GM12878 (cell line): ENCODE measurements around the gene INTS2. TPM values are rescaled to one million over a fixed set of nuclear protein-coding genes. Genes with fewer than 3 reads are reported as not detected.
A peak's percentile ranks its signal among the peaks of the same experiment; 100 is the strongest.

Experiments
- EP300 ChIP-seq, 2 experiments: fragments of 150-350 bp in 1 of 2; IDR thresholded peaks; 2 replicates each; pipeline ENCODE4 v1.6.1; 2011 to 2012; ENCODE audit warnings: low read depth in 2 of 2, low read length in 2 of 2, borderline replicate concordance in 1 of 2, improper control_type of control experiment in 1 of 2, inconsistent platforms in 1 of 2; ENCODE audit not compliant: control insufficient read depth in 1 of 2
- HCFC1 ChIP-seq: fragments of 150-350 bp; IDR thresholded peaks from 2 replicates; pipeline ENCODE4 v1.6.1; 2014; ENCODE audit warnings: low read length
- HDAC2 ChIP-seq: fragments of 200-600 bp; sonication (generic); IDR thresholded peaks from 2 replicates; pipeline ENCODE4 v1.6.1; 2017
- IKZF1 ChIP-seq: fragments of 450-650 bp; conservative IDR thresholded peaks from 2 replicates; pipeline ENCODE4 v1.6.1; 2017; ENCODE audit warnings: antibody characterized with exemption, mild to moderate bottlenecking
- MYC ChIP-seq: IDR thresholded peaks from 2 replicates; pipeline ENCODE4 v1.6.1; 2011; ENCODE audit warnings: mild to moderate bottlenecking, low read length, moderate library complexity, inconsistent platforms; ENCODE audit not compliant: insufficient read depth, insufficient replicate concordance, insufficient read length, severe bottlenecking
- NFIC ChIP-seq: IDR thresholded peaks from 2 replicates; pipeline ENCODE4 v1.6.1; 2012; ENCODE audit warnings: low read depth, mild to moderate bottlenecking, inconsistent platforms, low read length, moderate library complexity
- PML ChIP-seq: IDR thresholded peaks from 2 replicates; pipeline ENCODE4 v1.6.1; 2012; ENCODE audit warnings: low read length, inconsistent platforms
- RFX5 ChIP-seq: IDR thresholded peaks from 2 replicates; pipeline ENCODE4 v1.6.1; 2011; ENCODE audit warnings: low read depth, low read length, improper control_type of control experiment
- SIN3A ChIP-seq: IDR thresholded peaks from 2 replicates; pipeline ENCODE4 v1.6.1; 2012; ENCODE audit warnings: low read depth, low read length, improper control_type of control experiment
- SP1 ChIP-seq: IDR thresholded peaks from one replicate; pipeline ENCODE4 v1.6.1; 2011; ENCODE audit warnings: low read depth, low read length
- STAT3 ChIP-seq: IDR thresholded peaks from 2 replicates; pipeline ENCODE4 v1.6.1; 2011; ENCODE audit warnings: low read depth, low read length, improper control_type of control experiment
- SUZ12 ChIP-seq: fragments of 200-600 bp; sonication (generic); IDR thresholded peaks from one replicate; pipeline ENCODE4 v1.6.1; 2018; ENCODE audit warnings: antibody characterized with exemption, mild to moderate bottlenecking; ENCODE audit not compliant: unreplicated experiment
- TARDBP ChIP-seq: IDR thresholded peaks from 2 replicates; pipeline ENCODE4 v1.6.1; 2016; ENCODE audit warnings: borderline replicate concordance
- ZNF622 ChIP-seq: fragments of 450-650 bp; IDR thresholded peaks from 2 replicates; pipeline ENCODE4 v1.6.1; 2017; ENCODE audit warnings: mild to moderate bottlenecking, inconsistent platforms
- polyA plus RNA-seq, 11 experiments: library from polyadenylated mRNA; depleted of rRNA in 4 of 11; unstranded in 6 of 11; stranded (reverse) in 5 of 11; fragments of >200 nt; fragmentation: Nextera tagmentation in 4 of 11; fragmentation: Illumina TruSeq in 1 of 11; extraction: Ambion mirVana in 4 of 11; extraction: Trizol in 1 of 11; gene quantifications; 1 replicate in 1 of 11; 2 replicates in 10 of 11; pipeline versions ENCODE4 v1.2.1 to v1.2.3, GENCODE V29; 2011 to 2016; ENCODE audit warnings: inconsistent platforms in 2 of 11, missing spikeins in 2 of 11, low read depth in 1 of 11
- total RNA-seq, 4 experiments: library from RNA; depleted of rRNA in 3 of 4; stranded (reverse); fragments of >200 nt in 3 of 4; fragmentation: Illumina TruSeq in 1 of 4; extraction: Trizol in 1 of 4; gene quantifications; 2 replicates each; pipeline versions ENCODE4 v1.2.1 to v1.2.3, GENCODE V29; 2013 to 2021
- TF ChIP-seq, protein P1 (sequence below): fragments of 450-650 bp; IDR thresholded peaks from 2 replicates; pipeline ENCODE4 v1.6.1; 2018; ENCODE audit warnings: mild to moderate bottlenecking, low read depth, moderate library complexity; ENCODE audit not compliant: partially characterized antibody
- TF ChIP-seq, protein P2 (sequence below): fragments of 450-650 bp; IDR thresholded peaks from 2 replicates; pipeline ENCODE4 v1.6.1; 2018; ENCODE audit warnings: borderline replicate concordance, mild to moderate bottlenecking; ENCODE audit not compliant: partially characterized antibody
- TF ChIP-seq, protein P3 (sequence below): fragments of 450-650 bp; IDR thresholded peaks from 2 replicates; pipeline ENCODE4 v1.6.1; 2017; ENCODE audit warnings: mild to moderate bottlenecking, moderate library complexity
- TF ChIP-seq, protein P4 (sequence below): IDR thresholded peaks from 2 replicates; pipeline ENCODE4 v1.6.1; 2012; ENCODE audit warnings: low read depth, low read length, improper control_type of control experiment
- TF ChIP-seq, protein P5 (sequence below): fragments of 450-650 bp; IDR thresholded peaks from 2 replicates; pipeline ENCODE4 v1.6.1; 2014; ENCODE audit warnings: mild to moderate bottlenecking

Gene INTS2
- total and polyA plus RNA-seq, 10 of the 15 experiments (the other 5 are each of a cell fraction or from before 2014, with no cell fraction given): 2.8 to 22.2 (median 11.6) TPM

DNA sequence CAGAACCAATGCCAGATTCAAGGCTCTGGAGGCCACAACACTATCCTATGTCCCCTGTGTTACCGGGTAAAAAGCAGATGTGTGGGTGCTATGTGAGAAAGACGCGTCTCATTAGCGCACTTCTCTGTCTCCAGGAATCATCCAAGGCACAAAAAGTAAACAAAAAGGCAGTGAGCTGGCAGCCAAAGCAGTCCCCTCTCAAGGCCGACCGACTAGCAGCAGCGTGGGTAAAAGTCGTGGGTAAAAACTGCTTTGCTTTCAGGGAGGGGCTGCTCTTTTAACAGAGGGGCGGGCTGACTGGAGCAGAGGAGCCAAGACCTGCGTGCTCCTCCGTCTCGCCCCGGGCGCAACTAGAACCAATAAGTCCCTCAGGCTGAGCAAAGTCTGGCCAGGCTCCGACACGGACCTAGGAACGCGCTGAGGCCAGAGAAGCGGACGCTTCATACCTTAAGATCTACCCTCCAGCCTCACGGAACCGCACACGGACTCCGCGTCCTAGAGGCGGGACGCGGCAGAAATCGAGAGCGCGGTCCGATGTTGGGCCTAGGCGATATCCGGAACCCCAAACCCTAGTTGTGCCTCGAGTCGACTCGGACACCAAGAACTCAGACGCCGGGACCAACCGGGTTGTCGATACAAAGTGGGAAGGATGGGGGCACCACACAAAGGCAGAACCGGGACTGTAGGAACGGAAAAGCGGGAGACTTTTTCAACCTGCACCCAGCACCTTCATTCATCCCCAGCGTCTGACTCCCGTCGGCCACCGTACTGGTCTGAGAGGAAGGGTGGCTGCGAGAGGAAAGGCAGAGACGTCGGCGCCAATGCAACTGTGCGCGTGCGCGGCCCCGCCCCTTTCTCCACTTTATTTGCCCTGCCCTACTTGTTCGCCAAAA, at the start of gene INTS2 (continued):
- TF ChIP-seq SIN3A: peak; percentile 32
- TF ChIP-seq STAT3: no peak
- peak; percentile 59 for TF ChIP-seq HCFC1
- no peak for TF ChIP-seq SUZ12
- TF ChIP-seq, protein P1, sequence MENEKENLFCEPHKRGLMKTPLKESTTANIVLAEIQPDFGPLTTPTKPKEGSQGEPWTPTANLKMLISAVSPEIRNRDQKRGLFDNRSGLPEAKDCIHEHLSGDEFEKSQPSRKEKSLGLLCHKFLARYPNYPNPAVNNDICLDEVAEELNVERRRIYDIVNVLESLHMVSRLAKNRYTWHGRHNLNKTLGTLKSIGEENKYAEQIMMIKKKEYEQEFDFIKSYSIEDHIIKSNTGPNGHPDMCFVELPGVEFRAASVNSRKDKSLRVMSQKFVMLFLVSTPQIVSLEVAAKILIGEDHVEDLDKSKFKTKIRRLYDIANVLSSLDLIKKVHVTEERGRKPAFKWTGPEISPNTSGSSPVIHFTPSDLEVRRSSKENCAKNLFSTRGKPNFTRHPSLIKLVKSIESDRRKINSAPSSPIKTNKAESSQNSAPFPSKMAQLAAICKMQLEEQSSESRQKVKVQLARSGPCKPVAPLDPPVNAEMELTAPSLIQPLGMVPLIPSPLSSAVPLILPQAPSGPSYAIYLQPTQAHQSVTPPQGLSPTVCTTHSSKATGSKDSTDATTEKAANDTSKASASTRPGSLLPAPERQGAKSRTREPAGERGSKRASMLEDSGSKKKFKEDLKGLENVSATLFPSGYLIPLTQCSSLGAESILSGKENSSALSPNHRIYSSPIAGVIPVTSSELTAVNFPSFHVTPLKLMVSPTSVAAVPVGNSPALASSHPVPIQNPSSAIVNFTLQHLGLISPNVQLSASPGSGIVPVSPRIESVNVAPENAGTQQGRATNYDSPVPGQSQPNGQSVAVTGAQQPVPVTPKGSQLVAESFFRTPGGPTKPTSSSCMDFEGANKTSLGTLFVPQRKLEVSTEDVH: peak; percentile 58
- TF ChIP-seq SP1: peak; percentile 59
- TF ChIP-seq PML: peak; percentile 97
- no peak for TF ChIP-seq HDAC2
- TF ChIP-seq, protein P2, sequence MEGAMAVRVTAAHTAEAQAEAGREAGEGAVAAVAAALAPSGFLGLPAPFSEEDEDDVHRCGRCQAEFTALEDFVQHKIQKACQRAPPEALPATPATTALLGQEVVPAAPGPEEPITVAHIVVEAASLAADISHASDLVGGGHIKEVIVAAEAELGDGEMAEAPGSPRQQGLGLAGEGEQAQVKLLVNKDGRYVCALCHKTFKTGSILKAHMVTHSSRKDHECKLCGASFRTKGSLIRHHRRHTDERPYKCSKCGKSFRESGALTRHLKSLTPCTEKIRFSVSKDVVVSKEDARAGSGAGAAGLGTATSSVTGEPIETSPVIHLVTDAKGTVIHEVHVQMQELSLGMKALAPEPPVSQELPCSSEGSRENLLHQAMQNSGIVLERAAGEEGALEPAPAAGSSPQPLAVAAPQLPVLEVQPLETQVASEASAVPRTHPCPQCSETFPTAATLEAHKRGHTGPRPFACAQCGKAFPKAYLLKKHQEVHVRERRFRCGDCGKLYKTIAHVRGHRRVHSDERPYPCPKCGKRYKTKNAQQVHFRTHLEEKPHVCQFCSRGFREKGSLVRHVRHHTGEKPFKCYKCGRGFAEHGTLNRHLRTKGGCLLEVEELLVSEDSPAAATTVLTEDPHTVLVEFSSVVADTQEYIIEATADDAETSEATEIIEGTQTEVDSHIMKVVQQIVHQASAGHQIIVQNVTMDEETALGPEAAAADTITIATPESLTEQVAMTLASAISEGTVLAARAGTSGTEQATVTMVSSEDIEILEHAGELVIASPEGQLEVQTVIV: no peak
- no peak for TF ChIP-seq NFIC
- TF ChIP-seq, protein P3, sequence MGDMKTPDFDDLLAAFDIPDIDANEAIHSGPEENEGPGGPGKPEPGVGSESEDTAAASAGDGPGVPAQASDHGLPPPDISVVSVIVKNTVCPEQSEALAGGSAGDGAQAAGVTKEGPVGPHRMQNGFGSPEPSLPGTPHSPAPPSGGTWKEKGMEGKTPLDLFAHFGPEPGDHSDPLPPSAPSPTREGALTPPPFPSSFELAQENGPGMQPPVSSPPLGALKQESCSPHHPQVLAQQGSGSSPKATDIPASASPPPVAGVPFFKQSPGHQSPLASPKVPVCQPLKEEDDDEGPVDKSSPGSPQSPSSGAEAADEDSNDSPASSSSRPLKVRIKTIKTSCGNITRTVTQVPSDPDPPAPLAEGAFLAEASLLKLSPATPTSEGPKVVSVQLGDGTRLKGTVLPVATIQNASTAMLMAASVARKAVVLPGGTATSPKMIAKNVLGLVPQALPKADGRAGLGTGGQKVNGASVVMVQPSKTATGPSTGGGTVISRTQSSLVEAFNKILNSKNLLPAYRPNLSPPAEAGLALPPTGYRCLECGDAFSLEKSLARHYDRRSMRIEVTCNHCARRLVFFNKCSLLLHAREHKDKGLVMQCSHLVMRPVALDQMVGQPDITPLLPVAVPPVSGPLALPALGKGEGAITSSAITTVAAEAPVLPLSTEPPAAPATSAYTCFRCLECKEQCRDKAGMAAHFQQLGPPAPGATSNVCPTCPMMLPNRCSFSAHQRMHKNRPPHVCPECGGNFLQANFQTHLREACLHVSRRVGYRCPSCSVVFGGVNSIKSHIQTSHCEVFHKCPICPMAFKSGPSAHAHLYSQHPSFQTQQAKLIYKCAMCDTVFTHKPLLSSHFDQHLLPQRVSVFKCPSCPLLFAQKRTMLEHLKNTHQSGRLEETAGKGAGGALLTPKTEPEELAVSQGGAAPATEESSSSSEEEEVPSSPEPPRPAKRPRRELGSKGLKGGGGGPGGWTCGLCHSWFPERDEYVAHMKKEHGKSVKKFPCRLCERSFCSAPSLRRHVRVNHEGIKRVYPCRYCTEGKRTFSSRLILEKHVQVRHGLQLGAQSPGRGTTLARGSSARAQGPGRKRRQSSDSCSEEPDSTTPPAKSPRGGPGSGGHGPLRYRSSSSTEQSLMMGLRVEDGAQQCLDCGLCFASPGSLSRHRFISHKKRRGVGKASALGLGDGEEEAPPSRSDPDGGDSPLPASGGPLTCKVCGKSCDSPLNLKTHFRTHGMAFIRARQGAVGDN: peak; percentile 60
- peak; percentile 48; the same call in 1 of the 2 replicates for TF ChIP-seq TARDBP
- no peak for TF ChIP-seq ZNF622
- TF ChIP-seq, protein P4, sequence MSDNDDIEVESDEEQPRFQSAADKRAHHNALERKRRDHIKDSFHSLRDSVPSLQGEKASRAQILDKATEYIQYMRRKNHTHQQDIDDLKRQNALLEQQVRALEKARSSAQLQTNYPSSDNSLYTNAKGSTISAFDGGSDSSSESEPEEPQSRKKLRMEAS: peak; percentile 20
- TF ChIP-seq MYC: peak; percentile 56
- TF ChIP-seq EP300 (IDR thresholded peaks at IDR 0.05; ENCODE audit: borderline replicate concordance in 1 of 2, control insufficient read depth in 1 of 2, low read depth in 2 of 2, low read length in 2 of 2): 0 out of 4 replicates have a peak, but pooled peaks of 1 of the 2 experiments have one; percentile 5
- no peak for TF ChIP-seq RFX5
- TF ChIP-seq, protein P5, sequence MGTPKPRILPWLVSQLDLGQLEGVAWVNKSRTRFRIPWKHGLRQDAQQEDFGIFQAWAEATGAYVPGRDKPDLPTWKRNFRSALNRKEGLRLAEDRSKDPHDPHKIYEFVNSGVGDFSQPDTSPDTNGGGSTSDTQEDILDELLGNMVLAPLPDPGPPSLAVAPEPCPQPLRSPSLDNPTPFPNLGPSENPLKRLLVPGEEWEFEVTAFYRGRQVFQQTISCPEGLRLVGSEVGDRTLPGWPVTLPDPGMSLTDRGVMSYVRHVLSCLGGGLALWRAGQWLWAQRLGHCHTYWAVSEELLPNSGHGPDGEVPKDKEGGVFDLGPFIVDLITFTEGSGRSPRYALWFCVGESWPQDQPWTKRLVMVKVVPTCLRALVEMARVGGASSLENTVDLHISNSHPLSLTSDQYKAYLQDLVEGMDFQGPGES: no peak
- peak; percentile 76 for TF ChIP-seq IKZF1
